22Rv1 (cell line): ENCODE results near the gene CUEDC1.

ENCODE experiments used
- CTCF ChIP-seq: fragments of 450-650 bp; IDR thresholded peaks from 2 replicates; pipeline ENCODE4 v1.5.1; 2017; ENCODE audit warnings: mild to moderate bottlenecking
- ZFX ChIP-seq: fragments of 450-650 bp; IDR thresholded peaks from 2 replicates; pipeline ENCODE4 v1.6.1; 2017; ENCODE audit warnings: antibody characterized with exemption, borderline replicate concordance

GRCh38 chr17:57980522-57980921, 25.3 kb upstream of the CUEDC1 start:
- no peak for TF ChIP-seq CTCF
- TF ChIP-seq ZFX = no peak
